WI38 (cell line): ENCODE results near the gene OPRL1.

Experiments used
- H3K4me3 ChIP-seq: 2 replicates; pipeline ENCODE4 v1.5.1; 2011; ENCODE audit warnings: low read depth, mild to moderate bottlenecking, control low read depth, low read length
- TF ChIP-seq, protein P1 (sequence below): IDR thresholded peaks from 2 replicates; pipeline ENCODE4 v1.5.1; 2012; ENCODE audit warnings: low read depth, mild to moderate bottlenecking, control low read depth, low read length

Gene OPRL1

DNA sequence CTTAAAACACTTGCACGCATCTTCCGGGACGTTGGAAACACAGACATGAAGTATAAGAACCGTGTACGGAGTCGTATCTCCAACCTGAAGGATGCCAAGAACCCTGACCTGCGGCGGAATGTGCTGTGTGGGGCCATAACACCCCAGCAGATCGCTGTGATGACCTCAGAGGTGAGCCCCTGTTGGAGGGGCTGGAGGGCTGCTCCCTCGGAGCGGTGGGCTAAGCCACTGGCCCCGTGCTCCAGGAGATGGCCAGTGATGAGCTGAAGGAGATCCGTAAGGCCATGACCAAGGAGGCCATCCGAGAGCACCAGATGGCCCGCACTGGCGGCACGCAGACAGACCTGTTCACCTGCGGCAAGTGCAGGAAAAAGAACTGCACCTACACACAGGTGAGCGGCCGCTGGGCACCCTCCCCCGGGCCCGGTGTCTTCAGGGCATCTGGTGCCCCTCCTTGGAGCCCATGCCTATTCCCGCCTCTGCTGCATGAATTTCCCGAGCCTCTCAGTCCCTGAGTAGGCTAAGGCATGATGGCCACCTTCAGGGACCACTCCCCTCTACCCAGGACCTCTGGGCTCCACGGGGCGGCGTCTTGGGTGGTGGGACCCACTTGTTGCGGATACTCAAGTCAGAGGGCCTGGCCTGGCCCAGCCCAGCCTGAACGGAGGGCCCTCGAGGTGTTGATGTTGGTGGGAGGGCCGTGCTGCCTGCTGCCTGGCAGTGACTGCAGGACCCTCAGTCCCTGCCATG lies 9.5 kb upstream of the OPRL1 start:
- H3K4me3 ChIP-seq: no peak overlapping the region

DNA sequence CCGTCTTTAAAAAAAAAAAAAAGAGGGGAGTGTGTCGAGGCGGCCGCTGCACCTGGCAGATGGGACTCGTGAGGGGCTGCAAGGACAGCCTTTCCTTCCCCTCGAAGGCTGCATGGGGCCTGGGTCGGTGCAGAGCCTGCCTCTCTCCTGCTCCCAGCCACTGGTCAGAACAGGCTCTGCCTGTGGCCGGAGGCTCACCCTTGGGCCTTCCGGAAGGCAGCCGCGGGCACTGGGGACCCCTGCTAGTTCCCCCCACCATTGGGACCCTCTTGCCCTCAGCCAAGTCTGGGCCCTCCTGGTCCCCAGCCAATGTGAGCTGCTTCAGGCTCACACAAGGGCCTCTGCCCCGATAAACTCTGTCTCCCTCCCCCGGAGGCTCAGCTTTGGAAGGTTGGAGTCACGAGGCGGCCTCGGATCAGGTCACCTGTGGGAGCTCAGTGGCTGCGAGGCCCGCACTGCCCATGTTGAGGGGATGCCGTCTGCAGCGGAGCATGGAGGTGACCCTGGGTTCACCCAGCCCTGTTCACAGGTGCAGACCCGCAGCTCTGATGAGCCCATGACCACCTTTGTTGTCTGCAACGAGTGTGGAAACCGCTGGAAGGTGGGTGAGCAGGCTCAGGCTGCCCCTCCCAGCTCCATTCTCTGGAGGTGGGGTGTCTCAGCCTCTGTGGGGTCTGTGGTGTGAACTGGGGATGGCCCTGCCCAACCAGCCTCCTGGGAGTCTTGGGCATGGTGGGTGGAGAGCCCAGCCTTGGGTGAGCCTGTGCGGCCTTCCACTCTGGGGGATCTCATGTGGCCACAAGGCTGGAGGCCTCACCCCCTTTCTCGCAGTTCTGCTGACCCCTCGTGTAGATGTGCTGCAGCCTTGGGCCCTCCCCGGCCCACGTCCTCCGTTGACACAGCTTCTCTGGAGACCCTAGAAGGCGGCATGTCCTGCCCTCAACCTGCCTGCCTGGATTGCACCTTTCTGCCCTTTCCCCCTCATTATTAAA lies 8.2 kb upstream of the OPRL1 start:
- H3K4me3 ChIP-seq: no peak overlapping the region
- TF ChIP-seq, protein P1, sequence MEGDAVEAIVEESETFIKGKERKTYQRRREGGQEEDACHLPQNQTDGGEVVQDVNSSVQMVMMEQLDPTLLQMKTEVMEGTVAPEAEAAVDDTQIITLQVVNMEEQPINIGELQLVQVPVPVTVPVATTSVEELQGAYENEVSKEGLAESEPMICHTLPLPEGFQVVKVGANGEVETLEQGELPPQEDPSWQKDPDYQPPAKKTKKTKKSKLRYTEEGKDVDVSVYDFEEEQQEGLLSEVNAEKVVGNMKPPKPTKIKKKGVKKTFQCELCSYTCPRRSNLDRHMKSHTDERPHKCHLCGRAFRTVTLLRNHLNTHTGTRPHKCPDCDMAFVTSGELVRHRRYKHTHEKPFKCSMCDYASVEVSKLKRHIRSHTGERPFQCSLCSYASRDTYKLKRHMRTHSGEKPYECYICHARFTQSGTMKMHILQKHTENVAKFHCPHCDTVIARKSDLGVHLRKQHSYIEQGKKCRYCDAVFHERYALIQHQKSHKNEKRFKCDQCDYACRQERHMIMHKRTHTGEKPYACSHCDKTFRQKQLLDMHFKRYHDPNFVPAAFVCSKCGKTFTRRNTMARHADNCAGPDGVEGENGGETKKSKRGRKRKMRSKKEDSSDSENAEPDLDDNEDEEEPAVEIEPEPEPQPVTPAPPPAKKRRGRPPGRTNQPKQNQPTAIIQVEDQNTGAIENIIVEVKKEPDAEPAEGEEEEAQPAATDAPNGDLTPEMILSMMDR: no peak

More for the DNA sequence above, 9.5 kb upstream of the OPRL1 start:
- TF ChIP-seq, protein P1: no peak

DNA sequence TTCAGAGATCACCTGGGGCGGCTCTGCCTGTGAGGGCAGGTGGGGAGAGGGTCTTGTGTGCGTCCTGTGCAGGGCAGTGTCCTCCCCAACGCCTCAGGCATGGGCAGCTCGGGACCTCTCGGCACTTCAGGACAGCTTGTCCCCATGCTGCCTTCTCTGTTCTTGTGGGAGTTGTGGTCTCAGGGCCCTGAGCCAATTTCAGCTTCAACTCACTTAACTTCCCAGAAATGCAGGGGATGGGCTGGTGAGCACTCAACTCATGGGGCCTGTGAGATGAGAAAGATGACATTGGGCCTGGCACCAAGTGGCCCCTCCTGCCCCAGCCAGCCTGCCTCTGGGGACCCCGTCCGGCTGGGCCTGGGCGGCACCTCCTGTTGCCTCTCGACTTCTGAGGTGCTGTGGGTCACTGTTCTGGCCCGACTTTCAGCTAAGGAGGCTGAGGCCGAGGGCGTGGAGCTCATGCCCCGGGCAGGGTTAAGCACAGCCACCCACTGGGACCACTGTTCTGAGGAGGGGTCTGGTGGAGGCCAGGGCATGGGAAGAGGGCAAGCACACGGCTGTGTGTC lies 7.3 kb upstream of the OPRL1 start:
- TF ChIP-seq, protein P1: no peak

DNA sequence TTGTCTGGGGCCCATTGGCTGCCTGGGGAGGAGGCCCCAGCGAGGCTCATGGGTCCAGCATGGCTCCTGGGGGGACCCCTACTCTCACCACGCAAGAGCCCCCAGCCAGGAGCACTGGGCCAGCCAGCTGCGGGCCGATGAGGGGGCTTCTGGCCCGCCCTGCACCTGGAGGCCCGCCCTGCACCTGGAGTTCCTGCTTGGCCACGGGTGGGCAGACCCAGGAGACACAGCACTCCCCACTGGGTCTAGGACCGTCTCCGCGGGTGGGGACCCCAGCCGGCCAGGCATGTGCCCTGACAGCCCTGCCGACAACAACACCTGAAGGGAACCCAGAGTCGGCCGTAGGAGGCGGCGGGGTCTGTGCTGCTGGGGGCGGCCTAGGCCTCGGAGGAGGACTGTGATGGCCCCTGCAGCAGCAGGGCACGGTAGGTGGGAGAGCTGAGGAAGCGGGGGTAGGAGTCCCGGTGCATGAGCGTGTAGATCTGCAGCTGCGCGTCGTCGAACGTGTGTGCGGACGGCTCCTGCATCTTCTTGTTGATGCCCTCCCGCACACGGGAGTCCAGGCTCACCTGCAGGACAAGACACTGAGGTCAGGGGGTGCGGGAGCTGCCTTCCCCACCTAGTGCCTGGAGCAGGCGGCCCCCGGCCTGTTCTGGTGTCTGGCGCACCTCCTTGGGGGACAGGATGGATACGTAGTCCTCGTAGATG lies 6.3 kb upstream of the OPRL1 start:
- H3K4me3 ChIP-seq: no peak overlapping the region
- TF ChIP-seq, protein P1: no peak

More for the DNA sequence above, 7.3 kb upstream of the OPRL1 start:
- H3K4me3 ChIP-seq: no peak overlapping the region

DNA sequence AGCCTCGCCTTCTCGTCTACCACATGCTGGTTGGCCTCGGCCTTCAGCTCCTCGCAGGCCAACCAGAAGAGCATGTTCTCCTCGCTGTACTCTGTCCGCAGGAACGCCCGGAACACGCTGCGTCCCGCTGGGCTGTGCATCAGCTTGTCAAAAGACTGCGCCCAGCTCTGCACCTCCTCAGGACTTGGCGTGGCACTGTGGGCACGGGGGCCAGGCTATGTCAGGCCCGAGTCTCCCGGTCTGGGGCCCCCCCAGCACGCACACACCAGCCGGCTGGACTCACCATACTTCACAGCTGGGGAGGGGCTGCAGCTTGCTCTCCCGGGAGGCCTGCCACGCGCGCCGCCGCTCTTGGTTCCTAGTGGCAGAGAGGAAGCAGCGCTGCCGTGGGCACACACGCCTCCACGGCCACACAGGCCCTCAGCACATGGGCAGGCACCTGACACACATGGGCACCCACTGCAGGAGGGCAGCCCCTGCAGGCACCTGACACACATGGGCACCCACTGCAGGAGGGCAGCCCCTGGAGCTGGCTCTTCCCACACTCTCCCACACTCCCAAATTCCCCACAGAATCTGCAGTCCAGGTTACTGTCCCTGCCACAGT lies 5.6 kb upstream of the OPRL1 start:
- H3K4me3 ChIP-seq: no peak overlapping the region
- TF ChIP-seq, protein P1: no peak

DNA sequence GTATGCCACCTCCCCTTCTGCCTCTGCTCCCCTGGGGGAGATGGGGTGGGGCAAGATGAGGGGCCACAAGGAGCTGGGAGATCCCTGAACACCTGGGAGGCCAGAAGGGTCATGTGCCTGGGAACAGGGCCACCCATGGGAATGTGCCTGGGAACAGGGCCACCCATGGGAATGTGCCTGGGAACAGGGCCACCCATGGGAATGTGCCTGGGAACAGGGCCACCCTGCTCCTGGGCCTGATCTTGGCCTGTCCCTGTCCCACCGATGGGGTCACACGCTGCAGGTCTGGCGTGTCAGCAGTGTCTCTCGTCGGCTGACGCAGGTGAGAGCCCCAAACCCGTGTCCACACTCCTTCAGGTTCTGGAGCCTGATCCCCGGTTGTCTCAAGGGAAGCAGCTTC lies 4.9 kb upstream of the OPRL1 start:
- TF ChIP-seq, protein P1: no peak
- H3K4me3 ChIP-seq: no peak overlapping the region
